Stimulated activated naive CD4-positive, alpha-beta T cell treated with Interleukin-2 at 50 U/mL for 16 hours (primary cell): ENCODE results near the gene RASGRF2.
"Not testable (repeated sequence)": the region's sequence is repeated elsewhere in the genome, so short reads cannot be mapped to it uniquely, and the experiment has no call there.

Experiments used
- DNase-seq: peaks from one replicate; lab custom pipeline; 2025; lab: John Stamatoyannopoulos, UW

RASGRF2 gene

DNA sequence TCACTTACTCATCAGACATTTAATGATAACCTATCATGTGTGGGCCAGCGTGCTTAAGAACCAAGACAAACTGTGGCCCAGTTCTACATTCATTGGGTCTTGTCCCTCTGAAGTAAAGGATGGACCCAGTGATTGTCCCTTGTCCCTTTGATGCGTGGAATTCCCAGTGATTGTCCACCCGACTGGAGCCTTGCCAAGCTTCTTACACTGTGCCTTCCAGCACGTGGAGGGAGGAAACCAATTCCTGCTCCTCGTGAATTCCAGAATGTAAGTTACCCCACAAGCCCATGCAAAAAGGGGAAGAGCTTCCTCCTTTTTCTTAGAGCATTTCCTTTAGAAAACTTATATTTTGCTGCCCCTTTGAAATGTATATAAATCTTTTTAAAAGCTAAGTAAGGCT lies 280.8 kb downstream of the RASGRF2 start:
- no peak for DNase-seq

DNA sequence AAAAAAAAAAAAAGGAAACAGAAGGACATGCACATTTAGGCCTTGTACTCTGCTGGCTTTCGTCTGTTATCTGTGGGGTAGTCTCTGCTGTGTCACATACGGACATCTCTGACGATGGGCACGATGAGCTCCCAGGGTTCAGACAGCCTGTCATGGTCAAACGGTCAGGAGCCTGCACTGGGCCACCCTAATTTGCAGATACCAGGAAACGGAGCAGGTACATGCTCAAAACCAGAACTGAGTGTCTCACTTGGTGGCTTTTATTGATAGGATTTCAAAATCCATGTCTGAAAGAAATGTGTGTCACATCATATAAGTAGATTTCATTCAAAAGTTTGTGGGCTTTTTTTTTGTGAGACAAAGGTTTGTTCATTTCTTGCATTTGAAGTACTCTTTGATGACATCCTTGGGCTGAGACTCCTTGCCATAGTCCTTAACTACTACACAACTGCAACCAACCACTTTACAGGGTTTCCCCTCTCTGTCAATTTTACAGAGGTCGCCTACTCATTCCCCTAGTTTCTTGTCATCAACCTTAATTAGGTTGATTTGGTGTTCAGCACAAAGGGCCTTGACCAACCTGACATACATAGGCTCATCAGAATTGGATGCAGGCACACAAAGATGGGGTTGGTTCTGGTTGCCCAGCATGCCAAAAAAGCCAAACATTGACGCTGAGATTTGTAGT lies 281.9 kb downstream of the RASGRF2 start:
- DNase-seq: no peak

- no peak for DNase-seq
Observed at GRCh38 chr5:81242906-81243436, 282.8 kb downstream of the RASGRF2 start.

- DNase-seq: no peak
Observed at GRCh38 chr5:81244451-81244850, 284.3 kb downstream of the RASGRF2 start.

DNA sequence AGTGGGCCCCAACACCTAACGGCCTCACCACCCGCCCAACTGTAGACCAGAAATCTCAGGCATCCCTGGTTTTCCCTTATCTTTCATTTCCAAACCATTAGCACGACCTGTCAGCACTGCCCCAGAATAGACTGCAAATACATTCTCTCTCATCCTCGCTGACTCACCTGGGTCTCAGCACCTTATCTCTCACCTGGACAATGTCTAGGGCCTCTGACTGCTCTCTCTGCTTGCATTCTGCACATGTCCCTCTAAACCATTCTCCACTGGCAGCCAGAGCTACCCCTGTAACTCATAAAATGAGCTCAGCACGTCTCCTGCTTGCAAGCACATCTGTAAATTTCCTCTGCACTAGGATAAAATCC lies 285.7 kb downstream of the RASGRF2 start:
- no peak for DNase-seq

DNA sequence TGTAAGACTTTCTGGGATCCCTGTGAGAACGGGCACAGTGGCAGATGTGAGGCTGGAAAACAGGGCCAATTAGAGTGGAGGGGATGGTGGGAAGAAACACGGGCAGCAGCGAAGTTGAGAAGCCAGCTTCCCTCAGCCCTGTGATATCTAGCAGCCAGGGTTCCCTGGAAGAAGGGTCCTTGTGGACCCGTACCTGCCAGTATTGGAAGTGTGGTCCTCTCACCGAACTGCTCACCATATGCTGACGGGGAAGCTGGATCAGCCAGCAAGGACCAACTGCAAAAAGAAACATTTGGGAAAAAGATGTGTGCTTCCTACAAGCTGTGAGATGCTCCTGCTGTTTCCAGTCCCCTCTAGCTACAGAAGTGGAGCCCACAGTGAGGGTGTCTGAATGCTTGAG lies 286.5 kb downstream of the RASGRF2 start:
- no peak for DNase-seq

- DNase-seq: no peak
Observed at GRCh38 chr5:81247441-81247972, 287.3 kb downstream of the RASGRF2 start.

- DNase-seq: no peak
Observed at GRCh38 chr5:81249240-81249639, 289.1 kb downstream of the RASGRF2 start.

- DNase-seq: no peak
Observed at GRCh38 chr5:81250004-81250403, 289.8 kb downstream of the RASGRF2 start.

- no peak for DNase-seq
Observed at GRCh38 chr5:81251922-81252321, 291.8 kb downstream of the RASGRF2 start.

GRCh38 chr5:81252904-81253303 lies 292.7 kb downstream of the RASGRF2 start:
- DNase-seq: no peak

- DNase-seq: no peak
Observed at GRCh38 chr5:81253875-81254274, 293.7 kb downstream of the RASGRF2 start.

DNA sequence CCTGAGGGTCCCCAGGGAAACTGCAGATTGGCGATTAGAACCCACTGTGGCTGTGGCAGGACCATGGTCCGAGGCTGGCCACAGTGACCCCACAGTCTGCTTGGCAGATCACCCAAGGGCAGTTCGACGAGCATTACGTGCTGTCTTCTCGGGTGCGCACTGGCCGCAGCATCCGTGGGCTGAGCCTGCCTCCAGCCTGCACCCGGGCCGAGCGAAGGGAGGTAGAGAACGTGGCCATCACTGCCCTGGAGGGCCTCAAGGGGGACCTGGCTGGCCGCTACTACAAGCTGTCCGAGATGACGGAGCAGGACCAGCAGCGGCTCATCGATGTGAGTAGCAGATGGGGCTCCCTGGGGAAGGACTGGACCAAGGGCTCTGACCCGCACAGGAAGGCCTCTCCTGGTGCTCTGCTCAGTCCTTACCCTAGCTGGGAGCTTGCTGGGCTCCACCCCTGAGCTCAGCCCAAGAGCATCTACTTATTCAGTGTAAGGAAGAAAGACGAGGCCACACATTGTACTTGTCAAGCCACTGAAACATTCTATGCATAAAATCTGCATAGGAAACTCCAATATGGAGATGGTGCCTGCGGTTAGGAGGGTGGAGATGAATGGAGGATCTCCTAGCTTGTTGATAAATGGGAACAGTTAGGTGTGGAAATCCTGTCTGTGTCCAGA lies 294.9 kb downstream of the RASGRF2 start:
- DNase-seq: no peak

GRCh38 chr5:81256766-81257165 lies 296.6 kb downstream of the RASGRF2 start:
- no peak for DNase-seq

DNA sequence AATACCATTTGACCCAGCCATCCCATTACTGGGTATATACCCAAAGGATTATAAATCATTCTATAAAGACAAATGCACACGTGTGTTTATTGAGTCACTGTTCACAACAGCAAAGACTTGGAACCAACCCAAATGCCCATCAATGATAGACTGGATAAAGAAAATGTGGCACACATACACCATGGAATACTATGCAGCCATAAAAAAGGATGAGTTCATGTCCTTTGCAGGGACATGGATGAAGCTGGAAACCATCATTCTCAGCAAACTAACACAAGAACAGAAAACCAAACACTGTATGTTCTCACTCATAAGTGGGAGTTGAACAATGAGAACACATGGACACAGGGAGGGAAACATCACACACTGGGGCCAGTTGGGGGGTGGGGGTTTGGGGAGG lies 302.6 kb downstream of the RASGRF2 start:
- DNase-seq: not testable (repeated sequence)

DNA sequence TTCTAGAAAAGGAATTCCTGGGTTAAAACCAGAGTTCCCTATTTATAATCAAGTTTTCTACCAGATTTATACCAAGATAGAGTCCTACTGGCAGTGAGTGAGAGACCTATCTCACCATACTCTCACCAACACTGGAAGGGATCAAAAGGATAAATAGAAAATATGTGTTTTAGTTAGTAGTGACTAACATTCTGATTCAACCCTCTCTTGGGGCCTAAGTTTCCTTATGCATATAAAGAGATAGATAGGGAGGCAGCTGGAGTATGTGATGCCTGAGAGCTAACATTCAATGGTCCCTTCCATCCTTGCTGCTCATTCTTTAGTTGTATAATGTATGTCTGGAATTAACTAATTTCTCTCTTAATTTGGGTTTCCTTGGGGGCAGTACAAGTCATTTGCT lies 304.9 kb downstream of the RASGRF2 start:
- DNase-seq: no peak

DNA sequence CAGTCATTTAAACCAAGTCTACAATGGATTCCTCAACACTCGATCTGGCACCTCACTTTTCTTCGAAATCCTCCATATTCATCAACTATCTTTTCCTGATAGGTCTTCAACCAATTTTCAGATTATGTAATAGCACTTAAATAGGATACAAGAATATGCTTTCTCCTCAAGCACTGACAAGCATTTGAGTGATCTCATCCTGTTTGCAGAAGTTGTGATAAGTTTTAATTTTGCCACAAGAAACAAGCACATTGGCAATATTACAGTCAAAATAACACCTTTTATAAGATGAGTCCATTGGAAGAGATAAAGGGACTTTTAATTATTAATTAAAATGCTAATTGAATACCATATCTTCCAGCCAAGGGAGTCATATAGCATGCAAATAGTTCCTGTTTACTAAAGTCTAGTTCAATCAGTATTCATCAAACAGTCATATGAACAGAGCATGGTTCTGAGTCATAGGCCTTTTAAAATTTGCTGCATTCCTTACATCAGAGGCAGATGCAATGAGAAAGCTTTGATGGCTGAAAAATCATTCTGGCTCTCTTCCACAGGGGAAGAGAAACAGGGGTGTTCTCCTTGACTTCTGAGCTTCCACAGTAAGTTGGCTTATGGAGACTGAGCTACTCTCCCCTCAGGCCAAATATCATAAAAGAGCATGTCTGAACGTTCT lies 308.5 kb downstream of the RASGRF2 start:
- no peak for DNase-seq

DNA sequence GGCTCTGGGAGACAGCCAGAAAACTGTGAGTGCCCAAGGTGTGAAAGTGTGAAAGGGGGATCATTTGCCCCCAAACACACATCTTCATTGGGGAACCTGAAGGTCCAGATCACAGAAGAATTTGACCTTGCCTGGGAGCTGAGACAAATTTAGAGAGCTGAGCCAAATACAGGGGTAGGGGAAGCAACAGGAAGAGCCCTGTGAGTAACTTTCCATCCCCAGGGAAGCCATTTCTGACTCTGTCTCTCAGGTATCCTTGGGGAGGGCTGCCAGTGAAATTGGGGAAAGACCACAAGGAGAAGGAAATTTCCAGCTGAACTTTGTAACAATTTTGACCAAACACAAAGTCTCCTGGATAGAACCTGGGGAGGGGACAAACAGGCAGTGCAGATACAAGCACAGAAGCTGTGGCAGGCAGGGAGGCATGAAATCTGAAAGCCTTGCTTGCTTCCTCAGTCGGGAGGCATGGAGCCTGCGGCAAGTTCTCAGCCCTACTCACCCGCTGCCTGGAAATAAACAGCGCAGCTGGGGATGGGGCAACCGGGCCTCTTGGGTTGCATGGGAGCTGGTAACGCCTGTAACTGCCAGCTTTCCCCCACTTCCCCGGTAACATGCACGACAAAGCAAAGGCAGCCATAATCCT lies 309.7 kb downstream of the RASGRF2 start:
- DNase-seq: no peak

- not testable (repeated sequence) for DNase-seq
Observed at GRCh38 chr5:81270394-81271027, 310.3 kb downstream of the RASGRF2 start.
